ENCODE data around the gene EXOC5.

GRCh38 chr14:57291692-57292647 is 23.3 kb upstream of the EXOC5 start:
- TF ChIP-seq POLR2AphosphoS5 (IDR thresholded peaks at IDR 0.05) (no peak), POLR2A (IDR thresholded peaks at IDR 0.05; ENCODE audit: low read depth) (no peak)
- TF ChIP-seq, protein P1, sequence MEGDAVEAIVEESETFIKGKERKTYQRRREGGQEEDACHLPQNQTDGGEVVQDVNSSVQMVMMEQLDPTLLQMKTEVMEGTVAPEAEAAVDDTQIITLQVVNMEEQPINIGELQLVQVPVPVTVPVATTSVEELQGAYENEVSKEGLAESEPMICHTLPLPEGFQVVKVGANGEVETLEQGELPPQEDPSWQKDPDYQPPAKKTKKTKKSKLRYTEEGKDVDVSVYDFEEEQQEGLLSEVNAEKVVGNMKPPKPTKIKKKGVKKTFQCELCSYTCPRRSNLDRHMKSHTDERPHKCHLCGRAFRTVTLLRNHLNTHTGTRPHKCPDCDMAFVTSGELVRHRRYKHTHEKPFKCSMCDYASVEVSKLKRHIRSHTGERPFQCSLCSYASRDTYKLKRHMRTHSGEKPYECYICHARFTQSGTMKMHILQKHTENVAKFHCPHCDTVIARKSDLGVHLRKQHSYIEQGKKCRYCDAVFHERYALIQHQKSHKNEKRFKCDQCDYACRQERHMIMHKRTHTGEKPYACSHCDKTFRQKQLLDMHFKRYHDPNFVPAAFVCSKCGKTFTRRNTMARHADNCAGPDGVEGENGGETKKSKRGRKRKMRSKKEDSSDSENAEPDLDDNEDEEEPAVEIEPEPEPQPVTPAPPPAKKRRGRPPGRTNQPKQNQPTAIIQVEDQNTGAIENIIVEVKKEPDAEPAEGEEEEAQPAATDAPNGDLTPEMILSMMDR (IDR thresholded peaks at IDR 0.05) = no peak

Data from esophagus muscularis mucosa (tissue), 3 donors.